ENCODE data around the gene GSTP1.

DNA sequence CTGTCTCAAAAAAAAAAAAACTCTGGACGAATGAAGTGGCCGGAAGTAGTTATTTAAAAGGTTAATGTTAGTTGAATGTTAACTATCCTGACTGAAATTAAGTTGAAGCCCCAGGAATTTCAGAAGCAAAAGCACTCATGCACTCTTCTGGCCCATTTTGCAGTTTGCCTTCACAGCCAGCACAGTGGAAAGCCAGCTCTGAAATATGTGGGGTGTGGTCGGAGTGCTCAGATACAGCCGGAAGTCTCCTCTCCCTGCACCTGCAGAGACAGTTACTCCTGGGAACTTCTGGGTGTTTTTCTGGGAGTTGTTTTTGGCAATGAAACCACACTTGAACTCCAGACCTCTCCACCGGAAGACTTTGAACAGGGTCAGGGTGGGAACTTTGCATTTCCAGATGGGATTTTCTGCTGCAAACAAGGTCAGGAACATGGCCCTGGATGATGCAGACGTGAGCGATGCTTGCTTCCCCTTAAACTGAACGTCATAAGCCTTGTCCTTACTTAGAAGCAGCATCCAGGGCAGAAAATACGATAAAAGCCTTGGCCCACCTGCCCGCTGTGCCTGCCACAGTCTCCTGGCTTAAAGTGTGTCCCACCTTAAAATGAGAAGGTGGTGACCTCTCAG is 38.9 kb upstream of the GSTP1 start:
- no peak for TF ChIP-seq POLR2A (IDR thresholded peaks at IDR 0.05)
- TF ChIP-seq, protein P1, sequence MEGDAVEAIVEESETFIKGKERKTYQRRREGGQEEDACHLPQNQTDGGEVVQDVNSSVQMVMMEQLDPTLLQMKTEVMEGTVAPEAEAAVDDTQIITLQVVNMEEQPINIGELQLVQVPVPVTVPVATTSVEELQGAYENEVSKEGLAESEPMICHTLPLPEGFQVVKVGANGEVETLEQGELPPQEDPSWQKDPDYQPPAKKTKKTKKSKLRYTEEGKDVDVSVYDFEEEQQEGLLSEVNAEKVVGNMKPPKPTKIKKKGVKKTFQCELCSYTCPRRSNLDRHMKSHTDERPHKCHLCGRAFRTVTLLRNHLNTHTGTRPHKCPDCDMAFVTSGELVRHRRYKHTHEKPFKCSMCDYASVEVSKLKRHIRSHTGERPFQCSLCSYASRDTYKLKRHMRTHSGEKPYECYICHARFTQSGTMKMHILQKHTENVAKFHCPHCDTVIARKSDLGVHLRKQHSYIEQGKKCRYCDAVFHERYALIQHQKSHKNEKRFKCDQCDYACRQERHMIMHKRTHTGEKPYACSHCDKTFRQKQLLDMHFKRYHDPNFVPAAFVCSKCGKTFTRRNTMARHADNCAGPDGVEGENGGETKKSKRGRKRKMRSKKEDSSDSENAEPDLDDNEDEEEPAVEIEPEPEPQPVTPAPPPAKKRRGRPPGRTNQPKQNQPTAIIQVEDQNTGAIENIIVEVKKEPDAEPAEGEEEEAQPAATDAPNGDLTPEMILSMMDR (IDR thresholded peaks at IDR 0.05) = no peak

Data from testis (tissue), 2 donors.